Spleen (tissue), 11 donors: ENCODE results near the gene PALLD. TPM values are rescaled to one million over a fixed set of nuclear protein-coding genes. Genes with fewer than 3 reads are reported as not detected.

Experiments
- DNase-seq: peaks from one replicate; pipeline ENCODE4 v3.0.0-alpha.2; 2020
- H3K27ac ChIP-seq, 8 donors: fragments of 200-600 bp; sonication (generic) in 7 of 8; 1 replicate in 4 of 8; 2 replicates in 4 of 8; pipeline versions ENCODE4 v1.5.0 to v1.8.0; 2016 to 2021; ENCODE audit warnings: inconsistent platforms in 4 of 8, mild to moderate bottlenecking in 4 of 8, moderate library complexity in 1 of 8
- H3K27me3 ChIP-seq, 7 donors: fragments of 200-600 bp; sonication (generic) in 6 of 7; replicated peaks in 1 of 7; 1 replicate in 4 of 7; 2 replicates in 3 of 7; pipeline versions ENCODE4 v1.5.0 to v1.8.0; 2016 to 2021; ENCODE audit warnings: inconsistent platforms in 3 of 7, mild to moderate bottlenecking in 1 of 7
- H3K36me3 ChIP-seq, 6 donors: fragments of 200-600 bp; sonication (generic) in 5 of 6; 1 replicate in 4 of 6; 2 replicates in 2 of 6; pipeline versions ENCODE4 v1.5.0 to v1.8.0; 2016 to 2021; ENCODE audit warnings: inconsistent platforms in 2 of 6
- H3K4me1 ChIP-seq, 6 donors: fragments of 200-600 bp; sonication (generic) in 5 of 6; 1 replicate in 3 of 6; 2 replicates in 3 of 6; pipeline versions ENCODE4 v1.5.0 to v1.8.0; 2016 to 2021; ENCODE audit warnings: inconsistent platforms in 3 of 6
- H3K4me3 ChIP-seq, 8 donors: fragments of 200-600 bp; sonication (generic) in 7 of 8; 1 replicate in 4 of 8; 2 replicates in 4 of 8; pipeline versions ENCODE4 v1.5.0 to v1.8.0; 2016 to 2021; ENCODE audit warnings: inconsistent platforms in 4 of 8, mild to moderate bottlenecking in 4 of 8, moderate library complexity in 2 of 8
- H3K9me3 ChIP-seq, 8 donors: fragments of 200-600 bp; sonication (generic) in 7 of 8; 1 replicate in 4 of 8; 2 replicates in 4 of 8; pipeline versions ENCODE4 v1.5.0 to v1.8.0; 2016 to 2021; ENCODE audit warnings: inconsistent platforms in 4 of 8
- CTCF ChIP-seq, 11 experiments: fragments of 200-600 bp in 7 of 11; fragments of 450-650 bp in 4 of 11; sonication (generic) in 4 of 11; IDR thresholded peaks in 8 of 11; conservative IDR thresholded peaks in 3 of 11; 1 replicate in 7 of 11; 2 replicates in 4 of 11; pipeline versions ENCODE4 v1.4.0 to v1.8.0; 2016 to 2021; ENCODE audit warnings: antibody characterized with exemption in 11 of 11, inconsistent platforms in 4 of 11, mild to moderate bottlenecking in 1 of 11
- POLR2A ChIP-seq, 3 donors: fragments of 450-650 bp; IDR thresholded peaks; one replicate each; pipeline ENCODE4 v1.5.1; 2017; ENCODE audit warnings: antibody characterized with exemption in 3 of 3, mild to moderate bottlenecking in 1 of 3
- POLR2AphosphoS5 ChIP-seq, 3 donors: sonication (generic); formaldehyde crosslinking; IDR thresholded peaks; one replicate each; pipeline ENCODE4 v1.5.1; 2017; ENCODE audit warnings: antibody characterized with exemption in 3 of 3
- WGBS, 5 donors: extraction: QIAGEN DNeasy Blood & Tissue Kit in 3 of 5; methylation state at CpG; one replicate each; pipeline versions ENCODE4 v1.1.5 to v1.1.7; 2013 to 2018; 5-methylcytosine and 5-hydroxymethylcytosine counted together
- intact Hi-C: fragments of 100-400 bp; cut with DNase I; formaldehyde crosslinking; loops from one replicate; pipeline ENCODE4 v1.15.0; 2023; ENCODE audit warnings: low total_unique reads
- polyA plus RNA-seq, 3 donors: library from polyadenylated mRNA; stranded (reverse); fragments of 200-250 nt; gene quantifications; one replicate each; pipeline ENCODE4 v1.2.1, GENCODE V29; 2013
- total RNA-seq, 7 donors: library from RNA; depleted of rRNA in 3 of 7; stranded (reverse); fragments of >200 nt in 3 of 7; fragmentation: NEBNext Ultra II Directional in 4 of 7; extraction: Animal tissue kit (Norgen Biotek cat#: 25700) in 4 of 7; gene quantifications; one replicate each; pipeline versions ENCODE4 v1.1.0 to v1.2.1, GENCODE V29; 2016 to 2021
- donor health status: healthy with polysubstance abuse.
- donor health status: DM: no; HTN: no; CAD: no; lungs with moderate emphysema.
- donor health status: DM: no; HTN: no; CAD: no.
- donor health status: Bipolar disorder and iron deficiency.
- donor health status: healthy.
- donor health status: DM: no; HTN: no; CAD: no.
- donor health status: DM: yes; HTN: yes; CAD: no.

The PALLD gene
- total and polyA plus RNA-seq, 10 donors, result 24.3 to 228 (median 142) TPM

- Histone ChIP-seq H3K27me3 (peaks cover 0 to 11% (median 0%) of the 10 kb centered on the region in 7 donors), H3K4me3 (no peak overlapping the region), H3K27ac (no peak overlapping the region), H3K4me1 (no peaks in the 10 kb centered on the region), H3K36me3 (no peaks in the 10 kb centered on the region), H3K9me3 (no peaks in the 10 kb centered on the region)
- WGBS, 5 donors, result 90 to 93% (median 91%) methylated on average over 2 of the region's 2 CpGs
- TF ChIP-seq POLR2A (IDR thresholded peaks at IDR 0.05), result no peak
- no peak for TF ChIP-seq POLR2AphosphoS5 (IDR thresholded peaks at IDR 0.05)
- TF ChIP-seq CTCF (IDR thresholded peaks at IDR 0.05 in 8 of 11, conservative IDR thresholded peaks at IDR 0.05 in 3 of 11), result no peak
- intact Hi-C loops, result no loop called here
- no peak for DNase-seq
These were observed 5.3 kb upstream of the PALLD start for GRCh38 chr4:168491563-168491962.

DNA sequence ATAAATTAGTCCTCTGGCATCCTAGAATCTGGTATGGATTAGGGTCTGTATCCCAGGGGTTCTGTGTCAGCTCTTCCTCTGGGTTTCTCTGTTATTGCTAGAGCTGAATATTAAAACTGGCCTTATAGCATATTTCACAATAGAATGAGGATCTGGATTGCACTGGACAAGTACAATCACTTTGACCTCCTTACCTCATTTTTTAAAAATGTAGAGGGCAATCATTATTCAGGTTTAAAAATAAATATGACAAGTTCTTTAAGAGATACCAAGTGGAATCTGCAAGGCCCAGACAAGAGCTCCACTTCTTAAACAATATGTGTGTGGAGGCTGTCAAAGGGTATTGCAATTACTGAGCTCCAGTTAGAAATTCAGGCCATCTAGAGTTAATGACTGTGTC lies 1.4 kb downstream of the PALLD start:
- Histone ChIP-seq H3K4me3 (no peak overlapping the region), H3K36me3 (no peaks in the 10 kb centered on the region), H3K27me3 (peaks cover 0 to 6% (median 0%) of the 10 kb centered on the region in 7 donors), H3K27ac (no peak overlapping the region), H3K4me1 (peaks cover 0 to 6% (median 0%) of the 10 kb centered on the region in 6 donors), H3K9me3 (no peaks in the 10 kb centered on the region)
- intact Hi-C loops, result no loop called here
- TF ChIP-seq POLR2A (IDR thresholded peaks at IDR 0.05) (no peak), CTCF (IDR thresholded peaks at IDR 0.05 in 8 of 11, conservative IDR thresholded peaks at IDR 0.05 in 3 of 11) (no peak), POLR2AphosphoS5 (IDR thresholded peaks at IDR 0.05) (no peak)
- no peak for DNase-seq

GRCh38 chr4:168499241-168499640 lies 2.4 kb downstream of the PALLD start:
- Histone ChIP-seq H3K9me3 (no peaks in the 10 kb centered on the region), H3K36me3 (no peaks in the 10 kb centered on the region), H3K27ac (no peak overlapping the region), H3K27me3 (no peaks in the 10 kb centered on the region), H3K4me3 (no peak overlapping the region), H3K4me1 (peaks cover 0 to 7% (median 2%) of the 10 kb centered on the region in 6 donors)
- DNase-seq, result no peak
- no peak for TF ChIP-seq POLR2AphosphoS5 (IDR thresholded peaks at IDR 0.05)
- TF ChIP-seq POLR2A (IDR thresholded peaks at IDR 0.05), result no peak
- no peak for TF ChIP-seq CTCF (IDR thresholded peaks at IDR 0.05 in 8 of 11, conservative IDR thresholded peaks at IDR 0.05 in 3 of 11)
- intact Hi-C loops, result no loop called here

GRCh38 chr4:168501407-168501806 lies 4.6 kb downstream of the PALLD start:
- Histone ChIP-seq H3K27me3 (no peaks in the 10 kb centered on the region), H3K4me3 (no peak overlapping the region), H3K9me3 (no peaks in the 10 kb centered on the region), H3K27ac (no peak overlapping the region), H3K36me3 (no peaks in the 10 kb centered on the region), H3K4me1 (peaks cover 0 to 16% (median 5%) of the 10 kb centered on the region in 6 donors)
- TF ChIP-seq CTCF (IDR thresholded peaks at IDR 0.05 in 8 of 11, conservative IDR thresholded peaks at IDR 0.05 in 3 of 11), result no peak
- no peak for TF ChIP-seq POLR2AphosphoS5 (IDR thresholded peaks at IDR 0.05)
- intact Hi-C loops, result no loop called here
- DNase-seq, result no peak
- 92 to 100% (median 94%) methylated on average over 3 of the region's 3 CpGs for whole genome bisulfite sequencing, 5 donors
